Mammary epithelial cell (primary cell): ENCODE results near the gene LDLRAD4.

ENCODE experiments used
- CTCF ChIP-seq, 2 donors: IDR thresholded peaks in 1 of 2; conservative IDR thresholded peaks in 1 of 2; 2 replicates each; pipeline ENCODE4 v1.5.1; 2011 to 2012; ENCODE audit warnings: inconsistent platforms in 2 of 2, low read length in 2 of 2, mild to moderate bottlenecking in 2 of 2, control low read depth in 1 of 2, low read depth in 1 of 2; ENCODE audit not compliant: insufficient read depth in 1 of 2; ENCODE audit errors: extremely low read depth in 1 of 2
- EZH2 ChIP-seq: IDR thresholded peaks from 2 replicates; pipeline ENCODE4 v1.6.1; 2012; ENCODE audit warnings: low read length, inconsistent platforms, borderline replicate concordance

- TF ChIP-seq CTCF (conservative IDR thresholded peaks at IDR 0.05 in 1 of 2, IDR thresholded peaks at IDR 0.05 in 1 of 2; ENCODE audit: extremely low read depth in 1 of 2, insufficient read depth in 1 of 2, low read depth in 1 of 2, low read length in 2 of 2): no peak
- TF ChIP-seq EZH2: no peak
These were observed 11.3 kb upstream of the LDLRAD4 start for GRCh38 chr18:13207294-13207693.
